ENCODE results near the gene CUX1. TPM values are rescaled to one million over a fixed set of nuclear protein-coding genes. Genes with fewer than 3 reads are reported as not detected.
"Not testable (repeated sequence)": the region's sequence is repeated elsewhere in the genome, so short reads cannot be mapped to it uniquely, and the experiment has no call there.

The CUX1 gene
- total and polyA plus RNA-seq, 2 of the 13 experiments (the other 11 are each of a cell fraction or from before 2014, with no cell fraction given), result 13.7 to 14.9 TPM

GRCh38 chr7:102328863-102329262 lies 511.4 kb downstream of the CUX1 start:
- H2AFZ ChIP-seq (ENCODE audit: low read length); H3K4me2 ChIP-seq (ENCODE audit: low read depth, low read length); H3K79me2 ChIP-seq (ENCODE audit: insufficient read depth, low read length); H3K9me3 ChIP-seq (ENCODE audit: low read length); BruUV-seq (replicated peaks); H3K27ac ChIP-seq (ENCODE audit: extremely low read length, insufficient read depth, low read length); POLR2A ChIA-PET; intact Hi-C loops (cut with micrococcal nuclease; ENCODE audit: unreplicated experiment); FAIRE-seq; CTCF ChIA-PET (ENCODE audit: low intra/inter-chr PET ratio, low total read pairs); H3K36me3 ChIP-seq (replicated peaks in 1 of 2; ENCODE audit: control insufficient read depth in 1 of 2, insufficient read depth in 2 of 2, low read length in 2 of 2); H4K20me1 ChIP-seq (ENCODE audit: insufficient read depth, low read length); H3K4me1 ChIP-seq (ENCODE audit: insufficient read depth, low read length); H3K9ac ChIP-seq (ENCODE audit: insufficient read depth, low read depth, low read length); DNase-seq (ENCODE audit: low spot score); H3K4me3 ChIP-seq (replicated peaks in 1 of 3; ENCODE audit: insufficient read depth in 1 of 3, low read depth in 2 of 3, low read length in 3 of 3); in situ Hi-C loops (cut with HindIII; ENCODE audit: extremely low pct_ligation_motif_present, low pct_unique_long_range_greater_than_20kb); ATAC-seq: not testable (repeated sequence)
- peaks cover 0 to 13% of the 10 kb centered on the region in 2 experiments; a peak in 3 of 5 replicates for H3K27me3 ChIP-seq (ENCODE audit: control insufficient read depth in 1 of 2, insufficient read depth in 2 of 2, low read length in 2 of 2)
- 69% methylated on average over 5 of the region's 5 CpGs for WGBS (ENCODE audit: low lambda C conversion rate)

DNA sequence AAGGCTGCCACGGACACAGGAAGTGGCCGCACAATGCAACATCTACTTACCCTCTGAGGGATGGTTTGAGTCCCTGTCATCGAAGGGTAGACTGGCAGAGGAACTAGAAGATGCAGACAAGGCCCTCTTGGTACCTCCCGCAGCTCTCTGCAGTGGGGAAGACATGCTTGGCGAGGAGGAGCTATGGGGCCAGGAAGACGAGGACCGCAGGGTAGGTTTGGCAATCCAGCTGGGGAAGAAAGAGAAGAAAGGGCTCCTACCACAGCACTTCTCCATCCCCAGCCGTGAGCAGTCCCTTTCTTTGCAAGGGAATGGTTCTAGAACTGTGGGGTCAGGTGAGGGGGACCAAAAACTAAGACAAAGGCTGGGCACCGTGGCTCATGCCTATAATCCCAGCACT lies 511.9 kb downstream of the CUX1 start:
- FAIRE-seq; H3K4me2 ChIP-seq (ENCODE audit: low read depth, low read length); H3K27ac ChIP-seq (ENCODE audit: extremely low read length, insufficient read depth, low read length); H3K79me2 ChIP-seq (ENCODE audit: insufficient read depth, low read length); H3K9me3 ChIP-seq (ENCODE audit: low read length); H3K9ac ChIP-seq (ENCODE audit: insufficient read depth, low read depth, low read length); H3K4me3 ChIP-seq (replicated peaks in 1 of 3; ENCODE audit: insufficient read depth in 1 of 3, low read depth in 2 of 3, low read length in 3 of 3); POLR2A ChIA-PET; H4K20me1 ChIP-seq (ENCODE audit: insufficient read depth, low read length); BruUV-seq (replicated peaks); H3K4me1 ChIP-seq (ENCODE audit: insufficient read depth, low read length); CTCF ChIA-PET (ENCODE audit: low intra/inter-chr PET ratio, low total read pairs); intact Hi-C loops (cut with micrococcal nuclease; ENCODE audit: unreplicated experiment); ATAC-seq; DNase-seq (ENCODE audit: low spot score); H2AFZ ChIP-seq (ENCODE audit: low read length); in situ Hi-C loops (cut with HindIII; ENCODE audit: extremely low pct_ligation_motif_present, low pct_unique_long_range_greater_than_20kb); H3K36me3 ChIP-seq (replicated peaks in 1 of 2; ENCODE audit: control insufficient read depth in 1 of 2, insufficient read depth in 2 of 2, low read length in 2 of 2): not testable (repeated sequence)
- peaks cover 0 to 13% of the 10 kb centered on the region in 2 experiments; a peak in 3 of 5 replicates for H3K27me3 ChIP-seq (ENCODE audit: control insufficient read depth in 1 of 2, insufficient read depth in 2 of 2, low read length in 2 of 2)
- WGBS (ENCODE audit: low lambda C conversion rate), result 49% methylated on average over 9 of the region's 9 CpGs

- H3K27ac ChIP-seq (ENCODE audit: extremely low read length, insufficient read depth, low read length); H3K4me3 ChIP-seq (replicated peaks in 1 of 3; ENCODE audit: insufficient read depth in 1 of 3, low read depth in 2 of 3, low read length in 3 of 3); H3K9ac ChIP-seq (ENCODE audit: insufficient read depth, low read depth, low read length); POLR2A ChIA-PET; H3K79me2 ChIP-seq (ENCODE audit: insufficient read depth, low read length); CTCF ChIA-PET (ENCODE audit: low intra/inter-chr PET ratio, low total read pairs); DNase-seq (ENCODE audit: low spot score); in situ Hi-C loops (cut with HindIII; ENCODE audit: extremely low pct_ligation_motif_present, low pct_unique_long_range_greater_than_20kb); H3K4me1 ChIP-seq (ENCODE audit: insufficient read depth, low read length); H3K9me3 ChIP-seq (ENCODE audit: low read length); intact Hi-C loops (cut with micrococcal nuclease; ENCODE audit: unreplicated experiment); H3K4me2 ChIP-seq (ENCODE audit: low read depth, low read length); FAIRE-seq; H2AFZ ChIP-seq (ENCODE audit: low read length); ATAC-seq; H3K36me3 ChIP-seq (replicated peaks in 1 of 2; ENCODE audit: control insufficient read depth in 1 of 2, insufficient read depth in 2 of 2, low read length in 2 of 2); H4K20me1 ChIP-seq (ENCODE audit: insufficient read depth, low read length); BruUV-seq (replicated peaks): not testable (repeated sequence)
- H3K27me3 ChIP-seq (ENCODE audit: control insufficient read depth in 1 of 2, insufficient read depth in 2 of 2, low read length in 2 of 2), result peaks cover 0 to 13% of the 10 kb centered on the region in 2 experiments; a peak in 3 of 5 replicates
- WGBS (ENCODE audit: low lambda C conversion rate), result 45% methylated on average over 8 of the region's 8 CpGs
Observed at GRCh38 chr7:102330666-102331460, 513.4 kb downstream of the CUX1 start.

Small RNA genes lying within 50 kb of the gene (microRNA-seq; reads per million reads assigned to microRNA genes)
- not detected for gene MIR4285

Small RNA genes lying within 50 kb of the gene (small RNA-seq; reads per million reads assigned to genes)
- gene AC005086.2 (ENCODE audit: insufficient read depth in 2 of 3, insufficient read length in 3 of 3, low read depth in 2 of 3, low replicate concordance in 1 of 3), result 0 reads per million in 3 experiments
- gene AC005086.3 (ENCODE audit: insufficient read depth in 2 of 3, insufficient read length in 3 of 3, low read depth in 2 of 3, low replicate concordance in 1 of 3), result 0 reads per million in 3 experiments
- gene AC005086.4 (ENCODE audit: insufficient read depth in 2 of 3, insufficient read length in 3 of 3, low read depth in 2 of 3, low replicate concordance in 1 of 3), result 0 reads per million in 3 experiments
- 0 reads per million in 3 experiments for gene AC005088.1 (ENCODE audit: insufficient read depth in 2 of 3, insufficient read length in 3 of 3, low read depth in 2 of 3, low replicate concordance in 1 of 3)
- 0 reads per million in 3 experiments for gene MIR4285 (ENCODE audit: insufficient read depth in 2 of 3, insufficient read length in 3 of 3, low read depth in 2 of 3, low replicate concordance in 1 of 3)
- 0 reads per million in 3 experiments for gene RF00554 (ENCODE audit: insufficient read depth in 2 of 3, insufficient read length in 3 of 3, low read depth in 2 of 3, low replicate concordance in 1 of 3)

Other genes starting within 250 kb of the CUX1 start
- gene MYL10, start 188.3 kb upstream of the CUX1 start, total RNA-seq (2016; rRNA removed; fragmentation: Illumina TruSeq; extraction: Trizol), result not detected in 2 replicates
- 0.16 TPM in 1 of 2 replicates, not detected in the other for gene MYL10, start 188.3 kb upstream of the CUX1 start, polyA plus RNA-seq (2011; rRNA removed)